ENCODE results near the gene ACTN1.
A peak's percentile ranks its signal among the peaks of the same experiment; 100 is the strongest.

DNA sequence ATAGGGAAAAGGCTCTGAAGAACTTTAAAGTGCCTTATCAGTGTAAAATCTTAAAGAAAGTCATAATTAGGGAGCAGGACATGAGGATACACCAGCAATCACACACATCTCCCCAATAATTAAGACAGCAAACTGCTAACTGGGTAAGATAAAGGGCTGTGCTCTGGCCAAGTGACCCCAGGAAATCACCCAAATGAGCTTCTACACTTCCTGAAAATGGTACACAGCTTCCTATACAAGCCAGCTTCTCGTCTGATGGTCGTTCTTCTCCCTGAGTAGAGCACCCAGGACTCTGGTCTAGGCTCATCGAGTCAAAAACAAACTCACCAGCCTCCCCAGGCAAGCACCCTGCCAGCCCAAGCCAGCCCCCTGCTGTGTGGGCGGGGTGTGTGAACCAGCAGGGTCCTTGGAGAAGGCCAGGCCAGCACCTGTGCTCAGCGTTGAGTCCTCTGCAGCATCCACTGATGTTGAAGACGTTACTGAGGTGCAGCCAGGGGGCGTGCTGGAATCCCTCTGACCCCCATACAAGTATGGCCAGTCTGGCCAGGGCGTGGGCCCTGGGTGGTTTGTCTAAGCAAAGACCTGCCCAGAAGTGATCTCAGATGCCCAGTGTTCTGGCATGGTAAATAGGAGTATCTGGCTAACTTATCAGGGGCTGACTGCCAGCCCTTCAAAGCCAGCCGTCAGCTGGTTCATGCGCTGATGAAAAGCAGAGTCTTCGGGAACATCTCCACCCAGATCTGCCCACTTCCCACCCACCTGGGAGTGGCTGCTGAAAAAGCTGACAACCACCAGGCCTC is 41.4 kb downstream of the ACTN1 start:
- TF ChIP-seq, protein P1, sequence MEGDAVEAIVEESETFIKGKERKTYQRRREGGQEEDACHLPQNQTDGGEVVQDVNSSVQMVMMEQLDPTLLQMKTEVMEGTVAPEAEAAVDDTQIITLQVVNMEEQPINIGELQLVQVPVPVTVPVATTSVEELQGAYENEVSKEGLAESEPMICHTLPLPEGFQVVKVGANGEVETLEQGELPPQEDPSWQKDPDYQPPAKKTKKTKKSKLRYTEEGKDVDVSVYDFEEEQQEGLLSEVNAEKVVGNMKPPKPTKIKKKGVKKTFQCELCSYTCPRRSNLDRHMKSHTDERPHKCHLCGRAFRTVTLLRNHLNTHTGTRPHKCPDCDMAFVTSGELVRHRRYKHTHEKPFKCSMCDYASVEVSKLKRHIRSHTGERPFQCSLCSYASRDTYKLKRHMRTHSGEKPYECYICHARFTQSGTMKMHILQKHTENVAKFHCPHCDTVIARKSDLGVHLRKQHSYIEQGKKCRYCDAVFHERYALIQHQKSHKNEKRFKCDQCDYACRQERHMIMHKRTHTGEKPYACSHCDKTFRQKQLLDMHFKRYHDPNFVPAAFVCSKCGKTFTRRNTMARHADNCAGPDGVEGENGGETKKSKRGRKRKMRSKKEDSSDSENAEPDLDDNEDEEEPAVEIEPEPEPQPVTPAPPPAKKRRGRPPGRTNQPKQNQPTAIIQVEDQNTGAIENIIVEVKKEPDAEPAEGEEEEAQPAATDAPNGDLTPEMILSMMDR (IDR thresholded peaks at IDR 0.05) = peak in 4 of 6 experiments; percentile 21 to 55 (median 51)
- TF ChIP-seq POLR2A (IDR thresholded peaks at IDR 0.05) = peak in 1 of 2 donors; percentile 32
